GM19239 (cell line): Measurements from ENCODE around the gene TMEM80.
"Not testable (repeated sequence)": the region's sequence is repeated elsewhere in the genome, so short reads cannot be mapped to it uniquely, and the experiment has no call there.

Experiments used
- DNase-seq: peaks from one replicate; pipeline ENCODE4 v3.0.0; 2011; ENCODE audit warnings: low spot score; ENCODE audit not compliant: insufficient read length
- FAIRE-seq: peaks from 2 replicates; lab custom pipeline; 2011; peaks lifted over from hg19 to GRCh38; lab: Jason Lieb, UNC

TMEM80 gene

GRCh38 chr11:695538-696248 is at the start of gene TMEM80:
TSS of gene TMEM80 (plus strand) at chr11:695816. CDS start at chr11:695828, 12 bp downstream.
- peak; percentile 78 for DNase-seq
- FAIRE-seq = no peak

DNA sequence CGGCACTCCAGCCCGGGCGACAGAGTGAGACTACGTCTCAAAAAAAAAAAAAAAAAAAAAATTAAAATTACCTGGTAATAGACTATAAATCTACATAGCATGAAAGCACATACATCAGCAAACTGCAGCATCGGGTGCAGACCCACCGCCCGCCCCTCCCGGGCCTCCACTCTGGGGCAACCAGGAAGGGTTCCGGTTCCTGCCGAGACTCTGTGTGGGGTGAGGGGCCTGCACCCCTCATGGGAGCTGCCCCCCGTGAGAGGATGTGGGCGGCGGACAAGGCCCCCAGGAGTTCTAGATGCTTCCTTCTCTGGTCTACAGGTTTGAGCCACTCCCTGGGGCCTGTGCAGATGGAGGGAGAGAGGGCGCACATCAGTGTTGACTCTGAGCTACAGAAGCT is 49.4 kb upstream of the TMEM80 start:
- no peak for FAIRE-seq
- DNase-seq = no peak

- DNase-seq, FAIRE-seq: not testable (repeated sequence)
These were observed 47.9 kb upstream of the TMEM80 start for GRCh38 chr11:647672-648158.

DNA sequence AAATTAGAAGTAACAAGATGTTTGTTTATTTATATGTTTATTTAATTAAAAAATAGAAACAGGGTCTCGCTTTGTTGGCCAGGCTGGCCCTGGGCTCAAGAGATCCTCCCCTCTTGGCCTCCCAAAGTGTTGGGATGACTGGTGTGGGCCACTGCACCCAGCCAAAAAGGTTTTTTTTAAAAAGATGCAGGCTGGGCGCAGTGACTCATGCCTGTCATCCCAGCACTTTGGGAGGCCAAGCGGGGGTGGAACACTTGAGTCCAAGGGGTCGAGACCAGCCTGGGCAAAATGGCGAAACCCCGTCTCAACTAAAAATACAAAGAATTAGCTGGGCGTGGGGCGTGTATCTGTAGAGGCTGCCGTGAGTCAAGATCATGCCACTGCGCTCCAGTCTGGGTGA is 45.1 kb upstream of the TMEM80 start:
- FAIRE-seq (no peak), DNase-seq (no peak)

- not testable (repeated sequence) for DNase-seq, FAIRE-seq
These were observed 42.5 kb upstream of the TMEM80 start for GRCh38 chr11:653136-653535.

DNA sequence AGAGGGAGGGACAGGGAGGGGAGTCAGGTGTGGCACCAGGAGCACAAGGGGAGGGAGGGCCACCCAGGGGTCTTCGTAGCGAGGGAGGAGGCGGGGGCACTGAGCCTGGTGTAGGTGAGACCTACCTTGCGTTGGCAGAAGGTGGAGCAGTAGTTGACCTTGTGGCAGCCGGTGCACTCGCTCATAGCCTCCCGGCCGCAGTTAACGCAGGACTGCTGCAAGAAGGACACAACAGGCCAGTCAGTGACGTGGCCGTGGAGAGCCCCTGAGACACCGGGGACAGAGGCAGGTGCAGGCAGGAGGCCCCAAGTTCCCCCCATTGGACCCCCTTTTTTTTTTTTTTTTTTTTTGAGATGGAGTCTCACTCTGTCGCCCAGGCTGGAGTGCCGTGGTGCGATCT is 41.8 kb upstream of the TMEM80 start:
- FAIRE-seq (no peak), DNase-seq (no peak)

DNA sequence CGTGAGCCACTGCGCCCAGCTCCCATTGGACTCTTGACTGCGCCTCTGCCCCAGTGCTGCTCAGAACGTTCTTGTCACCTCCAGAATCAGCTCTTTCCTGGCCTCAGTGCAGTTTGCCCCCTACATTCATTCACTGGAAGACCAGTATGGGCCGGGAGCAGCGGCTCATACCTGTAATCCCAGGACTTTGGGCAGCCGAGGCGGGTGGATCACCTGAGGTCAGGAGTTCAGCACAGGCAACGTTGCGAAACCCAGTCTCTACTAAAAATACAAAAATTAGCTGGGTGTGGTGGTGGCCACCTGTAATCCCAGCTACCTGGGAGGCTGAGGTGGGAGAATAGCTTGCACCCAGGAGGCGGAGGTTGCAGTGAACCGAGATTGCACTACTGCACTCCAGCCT is 41.2 kb upstream of the TMEM80 start:
- not testable (repeated sequence) for FAIRE-seq, DNase-seq

- DNase-seq (no peak), FAIRE-seq (no peak)
These were observed 40.4 kb upstream of the TMEM80 start for GRCh38 chr11:655036-655726.

GRCh38 chr11:656426-656825 is 39.2 kb upstream of the TMEM80 start:
- FAIRE-seq = no peak
- no peak for DNase-seq

DNA sequence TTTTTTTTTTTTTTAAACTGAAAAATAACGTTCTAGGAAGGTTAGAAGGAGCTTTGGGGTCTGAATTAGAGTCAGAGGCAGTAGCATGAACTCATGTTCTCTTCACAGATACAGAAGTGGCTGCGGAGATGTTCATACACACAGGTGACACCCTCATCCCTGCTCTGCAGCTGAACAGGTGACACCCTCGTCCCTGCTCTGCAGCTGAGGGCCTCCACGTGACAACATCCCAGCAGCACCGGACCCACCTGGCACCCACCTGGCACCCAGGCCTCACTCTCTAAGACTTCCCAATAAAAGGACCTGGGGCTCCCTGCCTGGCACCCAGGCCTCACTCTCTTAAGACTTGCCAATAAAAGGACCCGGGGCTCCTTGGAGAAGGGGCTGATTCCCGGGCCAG is 38.8 kb upstream of the TMEM80 start:
- FAIRE-seq (no peak), DNase-seq (no peak)

- DNase-seq (no peak), FAIRE-seq (no peak)
These were observed 37.9 kb upstream of the TMEM80 start for GRCh38 chr11:657691-658126.

DNA sequence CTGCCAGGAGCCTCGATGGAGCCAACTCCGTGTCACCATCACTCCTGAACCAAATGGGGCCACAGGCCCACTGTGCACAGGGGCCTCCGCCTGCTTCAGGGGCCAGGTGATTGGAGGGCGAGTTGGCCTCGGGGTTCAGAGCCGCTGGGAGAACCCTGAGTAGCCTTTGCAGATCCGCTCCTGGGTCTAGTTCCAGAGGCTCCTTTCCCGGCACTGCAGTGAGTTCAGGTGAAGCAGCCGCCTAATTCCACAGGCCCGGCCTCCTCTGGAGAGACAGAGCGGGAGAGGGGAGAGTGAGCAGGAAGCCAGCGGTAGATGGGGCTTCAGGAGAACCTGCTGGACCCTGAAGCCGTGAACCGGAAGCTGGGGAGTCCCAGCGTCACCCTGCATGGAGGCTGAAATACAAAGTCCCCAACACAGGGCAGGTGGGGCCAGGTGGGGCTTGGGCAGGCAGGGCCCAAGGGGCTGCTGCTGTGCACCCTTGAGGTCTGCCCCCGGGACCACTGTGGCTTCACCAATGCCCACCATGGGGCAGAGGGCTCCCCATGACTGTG is 36.0 kb upstream of the TMEM80 start:
- DNase-seq (no peak), FAIRE-seq (no peak)

DNA sequence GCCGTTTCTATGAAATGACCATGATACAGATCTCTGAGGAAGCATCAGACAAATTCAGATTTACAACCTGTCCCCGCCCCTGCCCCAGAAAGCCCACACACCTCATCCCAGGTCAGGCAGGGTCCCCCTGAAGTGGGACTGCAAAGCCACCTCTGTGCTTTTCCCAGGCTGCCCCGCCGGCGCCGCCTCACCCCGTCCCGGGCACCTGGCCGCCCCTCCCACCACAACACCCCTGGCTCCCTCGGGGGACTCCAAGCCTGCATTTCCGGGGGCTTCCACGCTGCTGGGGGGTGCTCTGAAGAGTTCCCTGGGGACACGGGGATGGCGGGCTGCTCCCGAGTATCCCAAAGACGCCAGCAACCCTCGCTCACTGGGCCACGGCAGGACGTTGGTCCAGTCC is 35.3 kb upstream of the TMEM80 start:
- FAIRE-seq = no peak

DNA sequence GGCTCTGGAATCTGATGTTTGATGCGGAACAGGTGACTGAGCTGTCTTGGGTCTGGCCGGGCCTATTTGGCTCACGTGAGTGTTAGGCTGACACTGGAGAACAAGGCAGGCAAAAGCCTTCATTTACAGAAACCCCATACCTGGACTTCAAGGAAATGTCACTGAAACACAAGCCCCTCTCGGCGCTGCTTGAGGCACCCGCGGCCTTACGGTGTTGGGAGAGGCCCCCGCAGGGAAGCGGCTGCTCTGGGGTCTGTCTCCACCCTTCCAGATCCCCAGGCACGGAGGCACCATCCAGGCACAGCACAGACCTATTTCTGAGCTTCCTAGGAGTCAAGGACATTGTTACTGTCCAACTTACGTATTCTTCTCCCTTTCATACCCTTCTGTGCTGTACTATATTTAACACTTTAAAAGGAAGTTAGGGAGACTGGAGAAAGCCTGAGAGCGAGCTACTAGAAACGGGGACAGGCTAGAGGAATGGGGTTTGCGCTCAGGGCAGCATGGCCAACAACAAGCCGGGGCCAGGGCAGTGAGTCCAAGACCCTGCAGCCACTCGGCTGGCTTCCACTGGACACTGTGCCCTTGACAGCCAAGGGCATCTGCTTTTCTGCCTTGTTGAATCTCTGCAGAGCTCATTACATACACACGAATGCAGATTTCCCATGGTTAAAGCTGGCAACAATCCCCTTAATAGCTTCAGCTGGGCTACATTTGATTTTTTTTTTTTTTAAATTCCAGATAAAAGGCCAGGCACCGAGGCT is 34.8 kb upstream of the TMEM80 start:
- DNase-seq (no peak), FAIRE-seq (no peak)

More for the DNA sequence above, 35.3 kb upstream of the TMEM80 start:
- no peak for DNase-seq

DNA sequence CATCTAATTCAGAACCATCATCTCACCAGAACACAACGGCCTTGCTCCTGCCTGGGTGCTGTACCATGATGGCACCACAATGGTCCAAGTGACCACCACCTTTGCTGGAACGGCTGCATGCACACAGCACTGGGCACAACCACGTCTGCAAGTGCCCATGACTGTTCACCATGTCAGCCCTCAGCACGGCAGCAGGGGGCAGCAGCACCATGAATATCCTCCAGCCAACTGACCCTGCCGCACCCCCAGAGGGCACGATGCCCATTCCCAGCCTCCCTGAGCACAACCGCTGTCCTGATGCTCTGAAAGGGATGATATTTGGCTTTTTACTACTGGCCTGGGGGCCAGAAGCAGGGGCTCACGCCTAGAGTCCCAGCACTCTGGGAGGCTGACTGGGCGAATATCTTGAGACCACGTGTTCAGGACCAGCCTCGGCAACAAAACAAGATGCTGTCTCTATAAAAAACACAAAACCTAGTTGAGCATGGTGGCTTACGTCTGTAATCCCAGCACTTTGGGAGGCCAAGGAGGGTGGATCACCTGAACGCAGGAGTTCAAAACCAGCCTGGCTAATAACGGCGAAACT is 32.8 kb upstream of the TMEM80 start:
- FAIRE-seq (peak; percentile 62), DNase-seq (no peak)

DNA sequence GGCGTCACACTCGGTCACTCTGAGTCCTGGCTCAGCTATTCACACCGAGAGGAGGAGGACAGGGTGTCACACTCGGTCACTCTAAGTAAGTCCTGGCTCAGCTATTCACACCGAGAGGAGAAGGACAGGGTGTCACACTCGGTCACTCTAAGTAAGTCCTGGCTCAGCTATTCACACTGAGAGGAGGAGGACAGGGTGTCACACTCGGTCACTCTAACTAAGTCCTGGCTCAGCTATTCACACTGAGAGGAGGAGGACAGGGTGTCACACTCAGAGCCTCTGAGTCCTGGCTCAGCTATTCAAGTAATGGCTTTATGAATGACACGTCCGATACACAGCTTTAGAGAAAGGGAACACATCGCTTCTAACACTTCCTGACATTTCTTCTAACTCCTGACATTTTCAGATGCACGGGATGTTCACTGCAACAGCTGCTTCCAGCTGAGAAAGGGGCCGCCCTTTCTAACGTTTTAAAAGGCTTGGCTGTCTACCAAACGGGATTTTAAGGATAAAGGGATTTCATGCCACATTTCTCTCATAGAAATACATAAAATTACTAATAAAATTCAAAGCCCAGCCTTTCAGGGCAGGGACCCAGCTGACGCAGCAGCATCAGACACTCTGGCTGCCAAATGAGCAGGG is 30.4 kb upstream of the TMEM80 start:
- no peak for DNase-seq
- FAIRE-seq = no peak

DNA sequence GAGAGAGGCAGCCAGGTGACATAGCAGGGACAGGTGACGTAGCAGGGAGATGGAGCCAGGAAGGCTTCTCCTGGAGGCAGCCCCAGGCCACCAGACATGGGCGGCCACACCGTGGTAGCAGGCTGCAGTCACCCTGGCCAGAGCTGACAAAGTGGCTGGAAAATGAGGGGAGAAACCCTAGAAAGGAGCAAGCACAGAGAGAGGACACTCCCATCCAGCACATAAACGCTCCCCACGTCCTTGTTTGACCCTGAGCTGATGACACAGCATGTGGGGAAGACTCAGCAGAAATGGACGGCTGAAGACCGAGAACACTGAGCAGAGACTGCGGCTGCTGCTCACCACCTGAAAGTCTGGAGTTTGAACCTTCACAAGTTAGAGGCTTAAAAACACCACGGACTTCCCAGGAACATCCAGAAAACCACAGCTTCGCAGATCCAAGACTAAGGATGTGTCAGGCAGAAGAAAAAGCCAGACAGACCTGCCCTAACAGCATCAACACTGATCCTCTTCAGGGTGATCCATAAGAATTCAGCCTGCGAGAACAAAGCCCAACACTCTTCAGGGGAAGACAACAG is 29.8 kb upstream of the TMEM80 start:
- no peak for FAIRE-seq
- DNase-seq = no peak

GRCh38 chr11:673866-674265 is 21.8 kb upstream of the TMEM80 start:
- DNase-seq (no peak), FAIRE-seq (no peak)

DNA sequence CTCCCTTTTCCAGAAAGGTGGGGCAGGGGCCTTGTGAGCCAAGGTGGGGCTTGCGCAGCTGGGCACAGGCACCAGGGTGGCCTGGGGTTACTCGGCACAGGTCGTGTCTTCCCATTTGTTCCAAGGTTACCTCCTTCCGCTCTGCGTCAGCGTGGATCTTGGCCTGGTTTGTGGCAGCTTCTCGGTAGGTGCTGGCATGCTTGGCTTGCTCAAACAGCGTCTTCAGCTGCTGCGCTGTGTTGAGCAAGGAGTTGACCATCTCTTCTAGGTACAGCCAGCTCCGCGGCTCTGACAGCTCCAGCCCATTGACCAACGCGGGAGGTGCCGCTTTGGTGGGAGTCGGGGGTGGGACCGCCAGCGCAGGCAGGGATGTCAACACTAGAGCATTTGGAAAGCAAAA is 21.2 kb upstream of the TMEM80 start:
- FAIRE-seq = no peak
- no peak for DNase-seq
